ENCODE data around the gene SNX2.

GRCh38 chr5:122780296-122780695 is 5.4 kb downstream of the SNX2 start:
- TF ChIP-seq CTCF (conservative IDR thresholded peaks at IDR 0.05; ENCODE audit: low read length) (no peak), EZH2phosphoT487 (IDR thresholded peaks at IDR 0.05; ENCODE audit: borderline replicate concordance) (no peak)

Data from Loucy (cell line).